ENCODE data around the gene GAREM1.
A peak's percentile ranks its signal among the peaks of the same experiment; 100 is the strongest.

The GAREM1 gene

GRCh38 chr18:32287249-32287648 is 183.4 kb downstream of the GAREM1 start:
- Histone ChIP-seq H3K27ac (replicated peaks; ENCODE audit: low read length) (no peak overlapping the region), H3K4me2 (ENCODE audit: insufficient read depth, low read length, poor library complexity, severe bottlenecking) (no peak overlapping the region), H2AFZ (ENCODE audit: low read length) (no peak overlapping the region), H3K27me3 (ENCODE audit: control insufficient read depth in 3 of 3, insufficient read depth in 3 of 3, low read depth in 1 of 3, low read length in 3 of 3) (no peaks in the 10 kb centered on the region), H3K4ac (ENCODE audit: low read length) (no peak overlapping the region), H2BK5ac (ENCODE audit: low read length) (no peak overlapping the region), H3K18ac (ENCODE audit: low read length) (no peak overlapping the region), H3K9me3 (replicated peaks in 1 of 2; ENCODE audit: control insufficient read depth in 2 of 2, insufficient read depth in 1 of 2, low read depth in 1 of 2, low read length in 2 of 2) (no peaks in the 10 kb centered on the region), H3K79me1 (ENCODE audit: low read depth, low read length) (no peaks in the 10 kb centered on the region), H4K8ac (ENCODE audit: low read depth, low read length) (no peak overlapping the region), H3K36me3 (replicated peaks in 1 of 2; ENCODE audit: control insufficient read depth in 2 of 2, insufficient read depth in 2 of 2, low read length in 2 of 2) (peaks cover 4 to 10% of the 10 kb centered on the region in 2 donors), H2BK15ac (ENCODE audit: low read length) (no peak overlapping the region), H3K9ac (ENCODE audit: low read depth, low read length, poor library complexity) (no peak overlapping the region), H3K4me1 (ENCODE audit: control insufficient read depth in 2 of 2, insufficient read depth in 1 of 2, low read depth in 1 of 2, low read length in 2 of 2) (no peaks in the 10 kb centered on the region), H3K14ac (ENCODE audit: low read length) (no peak overlapping the region), H4K91ac (ENCODE audit: low read depth, low read length, poor library complexity) (no peak overlapping the region), H2BK12ac (ENCODE audit: low read length) (no peak overlapping the region), H2BK120ac (ENCODE audit: low read depth, low read length) (no peak overlapping the region), H3K4me3 (ENCODE audit: low read length in 2 of 2) (no peak overlapping the region), H2AK5ac (ENCODE audit: low read depth, low read length) (peak overlapping the region; percentile 2), H3K23ac (ENCODE audit: low read depth, low read length, poor library complexity) (peak overlapping the region; percentile 9)
- no CpG with 5 or more reads among the region's 16 CpGs for WGBS, 2 donors (ENCODE audit: extremely low coverage in 2 of 2, insufficient read length in 2 of 2, insufficient replicate concordance in 1 of 2)
- no peak for DNase-seq (ENCODE audit: low spot score)

- Histone ChIP-seq H3K4me2 (ENCODE audit: insufficient read depth, low read length, poor library complexity, severe bottlenecking) (no peak overlapping the region), H2BK12ac (ENCODE audit: low read length) (no peak overlapping the region), H4K91ac (ENCODE audit: low read depth, low read length, poor library complexity) (no peak overlapping the region), H3K18ac (ENCODE audit: low read length) (no peak overlapping the region), H3K27ac (replicated peaks; ENCODE audit: low read length) (no peak overlapping the region), H3K9ac (ENCODE audit: low read depth, low read length, poor library complexity) (no peak overlapping the region), H3K9me3 (replicated peaks in 1 of 2; ENCODE audit: control insufficient read depth in 2 of 2, insufficient read depth in 1 of 2, low read depth in 1 of 2, low read length in 2 of 2) (no peaks in the 10 kb centered on the region), H3K4ac (ENCODE audit: low read length) (no peak overlapping the region), H3K14ac (ENCODE audit: low read length) (no peak overlapping the region), H3K4me3 (ENCODE audit: low read length in 2 of 2) (no peak overlapping the region), H3K79me1 (ENCODE audit: low read depth, low read length) (no peaks in the 10 kb centered on the region), H3K27me3 (ENCODE audit: control insufficient read depth in 3 of 3, insufficient read depth in 3 of 3, low read depth in 1 of 3, low read length in 3 of 3) (no peaks in the 10 kb centered on the region), H2BK5ac (ENCODE audit: low read length) (no peak overlapping the region), H2AK5ac (ENCODE audit: low read depth, low read length) (no peak overlapping the region), H3K4me1 (ENCODE audit: control insufficient read depth in 2 of 2, insufficient read depth in 1 of 2, low read depth in 1 of 2, low read length in 2 of 2) (no peaks in the 10 kb centered on the region), H2AFZ (ENCODE audit: low read length) (no peak overlapping the region), H2BK15ac (ENCODE audit: low read length) (no peak overlapping the region), H4K8ac (ENCODE audit: low read depth, low read length) (no peak overlapping the region), H3K23ac (ENCODE audit: low read depth, low read length, poor library complexity) (no peak overlapping the region), H2BK120ac (ENCODE audit: low read depth, low read length) (no peak overlapping the region), H3K36me3 (replicated peaks in 1 of 2; ENCODE audit: control insufficient read depth in 2 of 2, insufficient read depth in 2 of 2, low read length in 2 of 2) (peaks cover 4 to 10% of the 10 kb centered on the region in 2 donors)
- no peak for DNase-seq (ENCODE audit: low spot score)
- no CpG with 5 or more reads among the region's 5 CpGs for WGBS, 2 donors (ENCODE audit: extremely low coverage in 2 of 2, insufficient read length in 2 of 2, insufficient replicate concordance in 1 of 2)
Measured at GRCh38 chr18:32286749-32287148, 183.9 kb downstream of the GAREM1 start.

GRCh38 chr18:32284284-32284683 is 186.4 kb downstream of the GAREM1 start:
- Histone ChIP-seq H3K79me1 (ENCODE audit: low read depth, low read length) (no peaks in the 10 kb centered on the region), H2AFZ (ENCODE audit: low read length) (no peak overlapping the region), H2BK5ac (ENCODE audit: low read length) (no peak overlapping the region), H3K23ac (ENCODE audit: low read depth, low read length, poor library complexity) (no peak overlapping the region), H3K18ac (ENCODE audit: low read length) (no peak overlapping the region), H3K36me3 (replicated peaks in 1 of 2; ENCODE audit: control insufficient read depth in 2 of 2, insufficient read depth in 2 of 2, low read length in 2 of 2) (peaks cover 4 to 10% of the 10 kb centered on the region in 2 donors), H3K4ac (ENCODE audit: low read length) (no peak overlapping the region), H2BK120ac (ENCODE audit: low read depth, low read length) (no peak overlapping the region), H3K27ac (replicated peaks; ENCODE audit: low read length) (no peak overlapping the region), H4K8ac (ENCODE audit: low read depth, low read length) (no peak overlapping the region), H3K4me2 (ENCODE audit: insufficient read depth, low read length, poor library complexity, severe bottlenecking) (no peak overlapping the region), H3K4me3 (ENCODE audit: low read length in 2 of 2) (no peak overlapping the region), H3K4me1 (ENCODE audit: control insufficient read depth in 2 of 2, insufficient read depth in 1 of 2, low read depth in 1 of 2, low read length in 2 of 2) (no peaks in the 10 kb centered on the region), H3K9ac (ENCODE audit: low read depth, low read length, poor library complexity) (no peak overlapping the region), H3K9me3 (replicated peaks in 1 of 2; ENCODE audit: control insufficient read depth in 2 of 2, insufficient read depth in 1 of 2, low read depth in 1 of 2, low read length in 2 of 2) (no peaks in the 10 kb centered on the region), H2BK12ac (ENCODE audit: low read length) (no peak overlapping the region), H3K14ac (ENCODE audit: low read length) (no peak overlapping the region), H4K91ac (ENCODE audit: low read depth, low read length, poor library complexity) (no peak overlapping the region), H2BK15ac (ENCODE audit: low read length) (no peak overlapping the region), H3K27me3 (ENCODE audit: control insufficient read depth in 3 of 3, insufficient read depth in 3 of 3, low read depth in 1 of 3, low read length in 3 of 3) (no peaks in the 10 kb centered on the region), H2AK5ac (ENCODE audit: low read depth, low read length) (no peak overlapping the region)
- DNase-seq (ENCODE audit: low spot score): no peak
- WGBS, 2 donors (ENCODE audit: extremely low coverage in 2 of 2, insufficient read length in 2 of 2, insufficient replicate concordance in 1 of 2): no CpG with 5 or more reads among the region's 1 CpG

- H3K27ac ChIP-seq (replicated peaks; ENCODE audit: low read length): no peak overlapping the region
- peaks cover 0 to 1% of the 10 kb centered on the region in 2 donors for H3K9me3 ChIP-seq (replicated peaks in 1 of 2; ENCODE audit: control insufficient read depth in 2 of 2, insufficient read depth in 1 of 2, low read depth in 1 of 2, low read length in 2 of 2)
- H3K4me1 ChIP-seq (ENCODE audit: control insufficient read depth in 2 of 2, insufficient read depth in 1 of 2, low read depth in 1 of 2, low read length in 2 of 2): peaks cover 0 to 2% of the 10 kb centered on the region in 2 donors
- DNase-seq (ENCODE audit: low spot score): no peak
- H3K23ac ChIP-seq (ENCODE audit: low read depth, low read length, poor library complexity): no peak overlapping the region
- WGBS, 2 donors (ENCODE audit: extremely low coverage in 2 of 2, insufficient read length in 2 of 2, insufficient replicate concordance in 1 of 2): no CpG with 5 or more reads among the region's 4 CpGs
- no peak overlapping the region for H3K14ac ChIP-seq (ENCODE audit: low read length)
- H3K9ac ChIP-seq (ENCODE audit: low read depth, low read length, poor library complexity): no peak overlapping the region
- H3K36me3 ChIP-seq (replicated peaks in 1 of 2; ENCODE audit: control insufficient read depth in 2 of 2, insufficient read depth in 2 of 2, low read length in 2 of 2): no peaks in the 10 kb centered on the region
- H2AK5ac ChIP-seq (ENCODE audit: low read depth, low read length): no peak overlapping the region
- H3K79me1 ChIP-seq (ENCODE audit: low read depth, low read length): no peaks in the 10 kb centered on the region
- no peak overlapping the region for H4K8ac ChIP-seq (ENCODE audit: low read depth, low read length)
- H3K18ac ChIP-seq (ENCODE audit: low read length): no peak overlapping the region
- no peak overlapping the region for H4K91ac ChIP-seq (ENCODE audit: low read depth, low read length, poor library complexity)
- no peak overlapping the region for H2BK15ac ChIP-seq (ENCODE audit: low read length)
- no peak overlapping the region for H2AFZ ChIP-seq (ENCODE audit: low read length)
- no peak overlapping the region for H3K4me2 ChIP-seq (ENCODE audit: insufficient read depth, low read length, poor library complexity, severe bottlenecking)
- H3K27me3 ChIP-seq (ENCODE audit: control insufficient read depth in 3 of 3, insufficient read depth in 3 of 3, low read depth in 1 of 3, low read length in 3 of 3): no peaks in the 10 kb centered on the region
- H3K4me3 ChIP-seq (ENCODE audit: low read length in 2 of 2): no peak overlapping the region
- H2BK5ac ChIP-seq (ENCODE audit: low read length): no peak overlapping the region
- H2BK120ac ChIP-seq (ENCODE audit: low read depth, low read length): no peak overlapping the region
- no peak overlapping the region for H2BK12ac ChIP-seq (ENCODE audit: low read length)
- no peak overlapping the region for H3K4ac ChIP-seq (ENCODE audit: low read length)
Measured at GRCh38 chr18:32280911-32281310, 189.8 kb downstream of the GAREM1 start.

All from neuronal stem cell (in vitro differentiated cells).